ENCODE data around the gene WDFY4. TPM values are rescaled to one million over a fixed set of nuclear protein-coding genes. Genes with fewer than 3 reads are reported as not detected.

The WDFY4 gene
- polyA plus RNA-seq, 1 of the 3 experiments (the other 2 are of a cell fraction): not detected

- TF ChIP-seq CTCF (IDR thresholded peaks at IDR 0.05): no peak
- TF ChIP-seq, protein P1, sequence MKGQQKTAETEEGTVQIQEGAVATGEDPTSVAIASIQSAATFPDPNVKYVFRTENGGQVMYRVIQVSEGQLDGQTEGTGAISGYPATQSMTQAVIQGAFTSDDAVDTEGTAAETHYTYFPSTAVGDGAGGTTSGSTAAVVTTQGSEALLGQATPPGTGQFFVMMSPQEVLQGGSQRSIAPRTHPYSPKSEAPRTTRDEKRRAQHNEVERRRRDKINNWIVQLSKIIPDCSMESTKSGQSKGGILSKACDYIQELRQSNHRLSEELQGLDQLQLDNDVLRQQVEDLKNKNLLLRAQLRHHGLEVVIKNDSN (IDR thresholded peaks at IDR 0.05; ENCODE audit: borderline replicate concordance, low read depth): no peak
- TF ChIP-seq GATA2 (CRISPR knock-in tag; IDR thresholded peaks at IDR 0.05): no peak
- TF ChIP-seq CHD2 (IDR thresholded peaks at IDR 0.05; ENCODE audit: low read length, partially characterized antibody): no peak
Observed at GRCh38 chr10:48941427-48942075, 256.9 kb downstream of the WDFY4 start (continued).

- ChIA-PET CTCF (no interaction called here), POLR2A (no interaction called here)
- TF ChIP-seq GATA2 (CRISPR knock-in tag; IDR thresholded peaks at IDR 0.05): no peak
- no peak for TF ChIP-seq GABPA (IDR thresholded peaks at IDR 0.05; ENCODE audit: low read depth)
- TF ChIP-seq EP300 (IDR thresholded peaks at IDR 0.05; ENCODE audit: borderline replicate concordance in 1 of 2, low read depth in 1 of 2, low read length in 1 of 2): no peak
- no peak for TF ChIP-seq JUND (IDR thresholded peaks at IDR 0.05)
- TF ChIP-seq, protein P2, sequence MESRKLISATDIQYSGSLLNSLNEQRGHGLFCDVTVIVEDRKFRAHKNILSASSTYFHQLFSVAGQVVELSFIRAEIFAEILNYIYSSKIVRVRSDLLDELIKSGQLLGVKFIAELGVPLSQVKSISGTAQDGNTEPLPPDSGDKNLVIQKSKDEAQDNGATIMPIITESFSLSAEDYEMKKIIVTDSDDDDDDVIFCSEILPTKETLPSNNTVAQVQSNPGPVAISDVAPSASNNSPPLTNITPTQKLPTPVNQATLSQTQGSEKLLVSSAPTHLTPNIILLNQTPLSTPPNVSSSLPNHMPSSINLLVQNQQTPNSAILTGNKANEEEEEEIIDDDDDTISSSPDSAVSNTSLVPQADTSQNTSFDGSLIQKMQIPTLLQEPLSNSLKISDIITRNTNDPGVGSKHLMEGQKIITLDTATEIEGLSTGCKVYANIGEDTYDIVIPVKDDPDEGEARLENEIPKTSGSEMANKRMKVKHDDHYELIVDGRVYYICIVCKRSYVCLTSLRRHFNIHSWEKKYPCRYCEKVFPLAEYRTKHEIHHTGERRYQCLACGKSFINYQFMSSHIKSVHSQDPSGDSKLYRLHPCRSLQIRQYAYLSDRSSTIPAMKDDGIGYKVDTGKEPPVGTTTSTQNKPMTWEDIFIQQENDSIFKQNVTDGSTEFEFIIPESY (IDR thresholded peaks at IDR 0.05; ENCODE audit: borderline replicate concordance, low read depth): no peak
- TF ChIP-seq MAX (IDR thresholded peaks at IDR 0.05; ENCODE audit: low read depth): no peak
- TF ChIP-seq MEF2A (IDR thresholded peaks at IDR 0.05; ENCODE audit: borderline replicate concordance, low read depth): no peak
- TF ChIP-seq FOXM1 (IDR thresholded peaks at IDR 0.05; ENCODE audit: low read depth): no peak
- TF ChIP-seq RCOR1 (IDR thresholded peaks at IDR 0.05; ENCODE audit: low read length): no peak
- TF ChIP-seq MXI1 (IDR thresholded peaks at IDR 0.05; ENCODE audit: low read depth, low read length): no peak
- TF ChIP-seq YY1 (IDR thresholded peaks at IDR 0.05; ENCODE audit: low read depth): no peak
- no peak for TF ChIP-seq POLR2AphosphoS5 (IDR thresholded peaks at IDR 0.05; ENCODE audit: low read depth, low read length)
- Histone ChIP-seq H3K27ac (ENCODE audit: low read depth in 2 of 2, low read length in 1 of 2) (no peak overlapping the region), H2AFZ (ENCODE audit: low read depth) (no peak overlapping the region), H4K20me1 (ENCODE audit: insufficient read depth) (no peaks in the 10 kb centered on the region), H3K4me3 (ENCODE audit: low read depth in 2 of 2, low read length in 1 of 2) (no peak overlapping the region), H3K4me2 (no peak overlapping the region), H3K36me3 (replicated peaks in 1 of 2; ENCODE audit: control insufficient read depth in 1 of 2, insufficient read depth in 2 of 2, low read length in 1 of 2) (no peaks in the 10 kb centered on the region), H3K4me1 (ENCODE audit: control insufficient read depth in 1 of 2, insufficient read depth in 2 of 2, low read depth in 1 of 2, low read length in 1 of 2) (peaks cover 0 to 6% of the 10 kb centered on the region in 2 experiments; a peak in 1 of 4 replicates), H3K9ac (no peak overlapping the region), H3K9me3 (no peaks in the 10 kb centered on the region), H3K27me3 (ENCODE audit: insufficient read depth) (no peaks in the 10 kb centered on the region), H3K79me2 (ENCODE audit: insufficient read depth) (no peaks in the 10 kb centered on the region), H3F3A (replicated peaks; ENCODE audit: insufficient read depth) (no peaks in the 10 kb centered on the region), H3K9me2 (no peaks in the 10 kb centered on the region)
- DNase-seq: no peak
- 46% methylated on average over 10 of the region's 10 CpGs for WGBS (ENCODE audit: low lambda C conversion rate)
Observed at GRCh38 chr10:48943096-48943495, 258.4 kb downstream of the WDFY4 start.
